Activated T-helper 9 cell treated with anti-CD3 and anti-CD28 coated beads, Interleukin-2, amount 50 U/mL, for 16 hours (primary cell): ENCODE results near the gene PDRG1.

Source experiments
- DNase-seq: peaks from one replicate; pipeline ENCODE4 v3.0.0-alpha.2; 2020; ENCODE audit warnings: low read depth

PDRG1 gene

GRCh38 chr20:31907046-31907445 is 44.8 kb downstream of the PDRG1 start:
- DNase-seq, result no peak

- no peak for DNase-seq
Measured at GRCh38 chr20:31906001-31906400, 45.8 kb downstream of the PDRG1 start.

GRCh38 chr20:31903627-31904386 is 48.0 kb downstream of the PDRG1 start:
- DNase-seq, result no peak

- no peak for DNase-seq
Measured at GRCh38 chr20:31901615-31902014, 50.2 kb downstream of the PDRG1 start.

- no peak for DNase-seq
Measured at GRCh38 chr20:31897541-31897940, 54.3 kb downstream of the PDRG1 start.

- DNase-seq, result no peak
Measured at GRCh38 chr20:31896049-31896448, 55.8 kb downstream of the PDRG1 start.

GRCh38 chr20:31894980-31895675 is 56.7 kb downstream of the PDRG1 start:
- no peak for DNase-seq
